Panc1 (cell line): Measurements from ENCODE around the gene COL27A1. TPM values are rescaled to one million over a fixed set of nuclear protein-coding genes. Genes with fewer than 3 reads are reported as not detected.

Experiments
- ATAC-seq: fragments of 200-7000 bp; cut with Tn5 transposase; 2 replicates; pipeline ENCODE4 v1.9.1; 2020; ENCODE audit warnings: mild to moderate bottlenecking, moderate library complexity
- BruUV-seq: library from RNA; stranded (reverse); fragments of 400-500 nt; replicated peaks from 2 replicates; lab custom pipeline; 2021; lab: Mats Ljungman, UMichigan
- CTCF ChIA-PET: fragments of 300-600 bp; sonication (Branson Sonifier 250); formaldehyde crosslinking; loops from one replicate; lab custom pipeline; 2022; ENCODE audit warnings: antibody characterized with exemption; lab: Charles Lee
- POLR2A ChIA-PET: fragments of 300-600 bp; sonication (Branson Sonifier 250); formaldehyde crosslinking; loops from one replicate; lab custom pipeline; 2022; ENCODE audit warnings: antibody characterized with exemption; lab: Charles Lee
- DNase-seq: peaks from one replicate; pipeline ENCODE4 v3.0.0-alpha.2; 2010; ENCODE audit warnings: low read depth, low spot score
- H3K27ac ChIP-seq: 2 replicates; pipeline ENCODE4 v1.5.1; 2011; ENCODE audit warnings: mild to moderate bottlenecking, low read length, inconsistent platforms
- H3K27me3 ChIP-seq: fragments of 200-500 bp; sonication (Bioruptor generic); 2 replicates; pipeline ENCODE4 v1.6.0; 2014; ENCODE audit warnings: low read length, inconsistent platforms; ENCODE audit not compliant: control insufficient read depth, insufficient read depth
- H3K36me3 ChIP-seq: fragments of 200-500 bp; sonication (Bioruptor generic); 2 replicates; pipeline ENCODE4 v1.5.1; 2014; ENCODE audit warnings: inconsistent platforms, mild to moderate bottlenecking, low read length, moderate library complexity; ENCODE audit not compliant: control insufficient read depth, insufficient read depth
- H3K4me1 ChIP-seq: 2 replicates; pipeline ENCODE4 v1.5.1; 2011; ENCODE audit warnings: inconsistent platforms, mild to moderate bottlenecking, low read length, moderate library complexity; ENCODE audit not compliant: control insufficient read depth, insufficient read depth
- H3K4me3 ChIP-seq, 2 experiments: 2 replicates each; pipeline ENCODE4 v1.5.1; 2011 to 2012; ENCODE audit warnings: low read depth in 2 of 2, low read length in 2 of 2, mild to moderate bottlenecking in 2 of 2, inconsistent platforms in 1 of 2, moderate library complexity in 1 of 2
- H3K9me3 ChIP-seq: fragments of 200-500 bp; sonication (Bioruptor generic); 2 replicates; pipeline ENCODE4 v1.5.1; 2014; ENCODE audit warnings: low read depth, mild to moderate bottlenecking, inconsistent platforms, low read length, moderate library complexity; ENCODE audit not compliant: control insufficient read depth, insufficient read depth
- CTCF ChIP-seq: fragments of 450-650 bp; IDR thresholded peaks from 2 replicates; pipeline ENCODE4 v1.5.1; 2017; ENCODE audit warnings: mild to moderate bottlenecking
- POLR2AphosphoS5 ChIP-seq: IDR thresholded peaks from 2 replicates; pipeline ENCODE4 v1.6.1; 2012; ENCODE audit warnings: mild to moderate bottlenecking, low read depth, low read length, moderate library complexity
- REST ChIP-seq, 2 experiments: IDR thresholded peaks; 2 replicates each; pipeline ENCODE4 v1.6.1; 2011 to 2012; ENCODE audit warnings: low read depth in 2 of 2, control low read depth in 1 of 2, low read length in 1 of 2, mild to moderate bottlenecking in 1 of 2, moderate library complexity in 1 of 2; ENCODE audit not compliant: insufficient read depth in 1 of 2
- SIN3A ChIP-seq: IDR thresholded peaks from 2 replicates; pipeline ENCODE4 v1.6.1; 2012; ENCODE audit warnings: low read depth, mild to moderate bottlenecking, low read length, moderate library complexity, borderline replicate concordance; ENCODE audit not compliant: insufficient read depth
- TCF7L2 ChIP-seq: IDR thresholded peaks from 2 replicates; pipeline ENCODE4 v1.6.1; 2011; ENCODE audit warnings: mild to moderate bottlenecking, low read depth, low read length, inconsistent platforms
- in situ Hi-C: cut with HindIII; loops from 2 replicates; pipeline ENCODE4 v1.10.0; 2016; ENCODE audit warnings: low sequenced_read_pairs, low pct_unique_long_range_greater_than_20kb
- intact Hi-C: fragments of 100-400 bp; cut with micrococcal nuclease; formaldehyde crosslinking; loops from one replicate; pipeline ENCODE4 v1.10.0; 2022; ENCODE audit not compliant: unreplicated experiment
- total RNA-seq: library from RNA; stranded (reverse); gene quantifications from one replicate; pipeline ENCODE4 v1.2.1, GENCODE V29; 2021; ENCODE audit not compliant: unreplicated experiment

Gene COL27A1
- total RNA-seq, 1 experiment from 2014 or later, result 5.1 TPM

GRCh38 chr9:114108016-114108833, 47.1 kb upstream of the COL27A1 start:
- no TSS peak for BruUV-seq

More at GRCh38 chr9:114108016-114108833, 47.1 kb upstream of the COL27A1 start:
- intact Hi-C loops, result loop anchor here (1.0 to 5.0 kb wide), 2 partner anchors 44 to 180 kb away; no protein-coding TSS in a partner anchor
- H3K9me3 ChIP-seq, result no peaks in the 10 kb centered on the region
- no peaks in the 10 kb centered on the region for H3K4me1 ChIP-seq
- no peak overlapping the region for H3K27ac ChIP-seq
- H3K36me3 ChIP-seq, result no peaks in the 10 kb centered on the region
- POLR2A ChIA-PET, result interaction anchor here (0.7 kb wide), 1 partner anchor 292 kb away, joined by 5 read pairs; no protein-coding TSS in a partner anchor
- H3K4me3 ChIP-seq, result no peak overlapping the region
- CTCF ChIA-PET, result interaction anchor here (0.6 to 1.9 kb wide), 9 partner anchors 26 to 1723 kb away, joined by 3 to 17 read pairs (median 4); partner anchors contain the start of gene COL27A1
- DNase-seq (peak; percentile 47), ATAC-seq (peak; percentile 100)
- in situ Hi-C loops, result no loop called here
- TF ChIP-seq REST (IDR thresholded peaks at IDR 0.05; ENCODE audit: insufficient read depth in 1 of 2, low read depth in 2 of 2, low read length in 1 of 2), result 0 out of 4 replicates have a peak, but pooled peaks of 1 of the 2 experiments have one; percentile 3
- peak; percentile 93 for TF ChIP-seq CTCF
- no peak for TF ChIP-seq SIN3A
- TF ChIP-seq TCF7L2, result no peak
- TF ChIP-seq POLR2AphosphoS5, result no peak
- peaks cover 5% of the 10 kb centered on the region for H3K27me3 ChIP-seq
